Measurements from ENCODE around the gene DUSP2.

DNA sequence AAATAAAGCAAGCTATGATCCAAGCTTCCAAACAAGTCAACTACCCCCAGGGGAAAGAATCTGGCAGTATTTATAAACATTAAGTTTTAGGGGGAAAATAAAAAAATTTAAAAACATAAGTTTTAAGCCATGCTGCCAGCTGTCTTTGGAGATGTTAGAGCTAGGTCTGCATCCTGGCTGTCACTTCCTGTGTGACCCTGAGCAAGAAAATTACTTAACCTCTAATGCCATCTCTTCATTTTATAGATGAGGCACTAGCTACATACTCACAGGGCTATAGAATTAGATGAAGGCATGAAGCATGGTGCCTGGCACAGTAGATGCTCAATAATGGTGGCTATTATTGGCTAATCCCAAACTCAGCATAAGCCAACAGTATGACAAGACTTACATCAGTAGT, 35.3 kb upstream of the DUSP2 start:
- TF ChIP-seq, protein P1, sequence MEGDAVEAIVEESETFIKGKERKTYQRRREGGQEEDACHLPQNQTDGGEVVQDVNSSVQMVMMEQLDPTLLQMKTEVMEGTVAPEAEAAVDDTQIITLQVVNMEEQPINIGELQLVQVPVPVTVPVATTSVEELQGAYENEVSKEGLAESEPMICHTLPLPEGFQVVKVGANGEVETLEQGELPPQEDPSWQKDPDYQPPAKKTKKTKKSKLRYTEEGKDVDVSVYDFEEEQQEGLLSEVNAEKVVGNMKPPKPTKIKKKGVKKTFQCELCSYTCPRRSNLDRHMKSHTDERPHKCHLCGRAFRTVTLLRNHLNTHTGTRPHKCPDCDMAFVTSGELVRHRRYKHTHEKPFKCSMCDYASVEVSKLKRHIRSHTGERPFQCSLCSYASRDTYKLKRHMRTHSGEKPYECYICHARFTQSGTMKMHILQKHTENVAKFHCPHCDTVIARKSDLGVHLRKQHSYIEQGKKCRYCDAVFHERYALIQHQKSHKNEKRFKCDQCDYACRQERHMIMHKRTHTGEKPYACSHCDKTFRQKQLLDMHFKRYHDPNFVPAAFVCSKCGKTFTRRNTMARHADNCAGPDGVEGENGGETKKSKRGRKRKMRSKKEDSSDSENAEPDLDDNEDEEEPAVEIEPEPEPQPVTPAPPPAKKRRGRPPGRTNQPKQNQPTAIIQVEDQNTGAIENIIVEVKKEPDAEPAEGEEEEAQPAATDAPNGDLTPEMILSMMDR (IDR thresholded peaks at IDR 0.05): no peak
- no peak for TF ChIP-seq POLR2A (IDR thresholded peaks at IDR 0.05)
- no peak for TF ChIP-seq POLR2AphosphoS5 (IDR thresholded peaks at IDR 0.05)
- no peak for TF ChIP-seq EP300 (IDR thresholded peaks at IDR 0.05)
